ENCODE measurements around the gene RNF169. TPM values are rescaled to one million over a fixed set of nuclear protein-coding genes. Genes with fewer than 3 reads are reported as not detected.
"Not testable (repeated sequence)": the region's sequence is repeated elsewhere in the genome, so short reads cannot be mapped to it uniquely, and the experiment has no call there.

Gene RNF169
- total RNA-seq, 1 donor from 2014 or later = 28.7 TPM

DNA sequence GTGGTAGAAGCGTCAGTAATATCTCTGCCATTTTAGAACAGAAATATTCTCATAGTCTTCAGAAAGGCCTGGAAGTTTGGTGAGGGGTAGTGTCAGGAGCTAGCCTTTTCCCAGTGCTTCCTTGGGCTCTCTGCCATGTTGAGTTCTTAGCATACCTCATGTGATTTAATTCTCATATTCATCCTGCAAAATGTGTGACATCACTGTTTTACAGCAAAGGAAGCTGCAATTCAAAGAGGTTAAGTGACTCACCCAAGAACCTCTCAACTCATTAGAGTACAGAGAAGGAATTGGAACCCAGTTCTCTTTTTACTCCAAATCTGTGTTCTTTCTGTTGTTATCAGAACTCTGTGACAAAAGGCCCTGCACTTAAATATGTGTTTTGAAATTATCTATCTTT, 72.1 kb downstream of the RNF169 start:
- no peak for DNase-seq

DNA sequence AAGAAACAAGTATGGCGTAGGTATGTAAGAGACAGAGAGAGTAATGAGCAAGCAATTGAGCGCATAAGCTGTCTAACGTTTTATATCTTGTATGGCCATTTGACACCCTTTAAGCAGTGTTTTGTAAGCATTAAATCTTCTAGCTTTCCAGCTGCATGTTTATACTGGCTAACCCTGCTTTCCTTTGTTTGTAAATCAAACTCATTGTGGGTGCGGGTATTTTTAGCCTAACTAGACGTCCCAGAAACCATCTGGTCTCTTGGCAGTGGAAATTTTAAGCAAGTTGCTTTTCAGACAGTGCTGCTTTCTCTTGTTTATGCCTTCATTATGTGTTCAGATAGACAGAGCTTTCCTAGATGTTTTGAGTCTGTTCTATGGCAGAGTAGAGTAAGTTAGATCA, 73.5 kb downstream of the RNF169 start:
- peak; percentile 65 for DNase-seq

DNA sequence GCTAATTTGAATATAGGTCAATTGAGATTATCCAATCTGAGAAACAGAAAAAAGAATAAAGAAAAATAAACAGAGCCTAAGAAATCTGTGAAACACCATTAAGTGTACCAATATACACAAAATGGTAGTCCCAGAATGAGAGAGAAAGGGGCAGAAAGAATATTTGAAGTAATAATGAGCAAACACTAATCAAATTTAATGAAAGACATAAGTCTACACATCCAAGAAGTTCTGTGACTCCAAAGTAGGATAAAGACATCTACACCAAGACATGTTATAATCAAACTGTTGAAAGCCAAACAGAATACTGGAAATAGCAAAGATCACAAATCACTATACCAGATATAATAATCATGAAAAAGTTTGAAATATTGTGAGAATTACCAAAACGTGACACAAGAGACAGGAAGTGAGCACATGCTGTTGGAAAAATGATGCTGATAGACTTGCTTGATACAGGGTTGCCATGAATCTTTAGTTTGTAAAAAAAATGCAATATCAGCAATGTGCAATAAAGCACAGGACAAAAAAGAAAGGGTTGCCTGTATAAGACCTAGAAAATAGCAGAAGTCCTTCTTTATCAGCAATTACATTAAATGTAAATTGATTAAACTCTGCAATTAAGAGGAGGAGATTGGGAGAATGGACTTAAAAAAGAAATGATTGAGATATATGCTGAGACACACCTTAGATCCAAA, 75.8 kb downstream of the RNF169 start:
- DNase-seq = no peak

DNA sequence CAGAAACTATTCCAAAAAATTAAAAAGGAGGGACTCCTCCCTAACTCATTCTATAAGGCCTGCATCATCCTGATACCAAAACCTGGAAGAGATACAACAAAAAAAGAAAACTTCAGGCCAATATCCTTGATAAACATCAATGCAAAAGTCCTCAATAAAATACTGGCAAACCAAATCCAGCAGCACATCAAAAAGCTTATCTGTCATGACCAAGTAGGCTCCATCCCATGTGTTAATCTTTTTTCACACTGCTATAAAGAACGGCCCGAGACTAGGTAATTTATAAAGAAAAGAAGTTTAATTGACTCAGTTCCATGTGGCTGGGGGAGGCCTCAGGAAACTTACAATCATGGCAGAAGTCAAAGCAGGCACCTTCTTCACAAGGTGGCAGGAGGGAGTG, 76.9 kb downstream of the RNF169 start:
- DNase-seq = not testable (repeated sequence)

DNA sequence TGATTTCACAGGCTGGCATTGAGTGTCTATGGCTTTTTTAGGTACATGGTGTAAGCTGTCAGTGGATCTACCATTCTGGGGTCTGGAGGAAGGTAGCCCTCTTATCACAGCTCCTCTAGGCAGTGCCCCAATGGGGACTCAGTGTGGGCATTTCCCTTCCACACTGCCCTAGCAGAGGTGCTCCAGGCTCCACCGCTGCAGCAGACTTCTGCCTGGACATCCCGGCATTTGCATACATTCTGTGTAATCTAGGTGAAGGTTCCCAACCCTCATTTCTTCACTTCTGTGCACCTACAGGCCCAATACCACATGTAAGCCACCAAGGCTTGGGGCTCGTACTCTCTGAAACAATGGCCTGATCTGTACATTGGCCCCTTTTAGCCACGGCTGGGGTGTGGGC, 78.3 kb downstream of the RNF169 start:
- DNase-seq = no peak

- DNase-seq = no peak
These were observed 88.5 kb downstream of the RNF169 start for GRCh38 chr11:74837191-74837590.

DNA sequence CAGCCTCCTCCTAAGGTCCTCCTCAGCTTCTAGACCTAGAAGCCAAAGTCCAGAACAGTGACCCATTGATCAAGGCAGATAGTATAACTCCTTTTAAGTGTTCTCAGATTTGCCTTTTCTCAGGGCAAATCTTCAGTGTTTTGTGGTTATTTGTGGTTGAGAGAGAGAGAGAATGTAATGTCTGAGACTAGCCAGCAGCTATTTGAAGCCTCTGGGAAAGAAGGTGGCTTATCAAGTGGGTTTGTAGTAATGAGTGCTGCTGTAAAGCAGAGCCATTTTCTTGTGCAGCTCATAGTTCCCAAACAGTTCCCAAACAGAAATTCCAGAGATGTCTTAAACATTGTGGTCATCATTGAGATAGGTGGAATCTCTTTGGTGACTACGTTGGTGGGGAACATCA, 89.5 kb downstream of the RNF169 start:
- no peak for DNase-seq

GRCh38 chr11:74839446-74839845, 90.8 kb downstream of the RNF169 start:
- no peak for DNase-seq

DNA sequence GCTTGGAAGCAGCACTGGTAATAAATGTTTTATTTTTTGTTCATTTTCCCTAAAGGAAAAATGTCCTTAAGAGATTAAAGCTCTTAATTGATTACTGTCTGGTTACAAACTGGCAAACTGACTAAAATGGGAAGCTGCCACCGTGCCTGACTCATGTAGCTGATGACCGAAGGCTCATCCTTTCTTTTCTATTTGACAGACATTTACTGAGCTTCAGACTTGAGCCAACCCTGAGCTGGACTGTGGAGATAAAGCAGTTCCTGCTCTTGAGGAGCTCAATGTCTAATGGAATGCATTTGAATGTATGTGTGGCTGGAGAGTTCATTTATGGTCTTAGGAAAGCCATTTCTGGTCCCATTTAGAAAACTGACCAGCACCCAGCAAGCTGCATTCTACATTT, 91.3 kb downstream of the RNF169 start:
- DNase-seq = no peak

DNA sequence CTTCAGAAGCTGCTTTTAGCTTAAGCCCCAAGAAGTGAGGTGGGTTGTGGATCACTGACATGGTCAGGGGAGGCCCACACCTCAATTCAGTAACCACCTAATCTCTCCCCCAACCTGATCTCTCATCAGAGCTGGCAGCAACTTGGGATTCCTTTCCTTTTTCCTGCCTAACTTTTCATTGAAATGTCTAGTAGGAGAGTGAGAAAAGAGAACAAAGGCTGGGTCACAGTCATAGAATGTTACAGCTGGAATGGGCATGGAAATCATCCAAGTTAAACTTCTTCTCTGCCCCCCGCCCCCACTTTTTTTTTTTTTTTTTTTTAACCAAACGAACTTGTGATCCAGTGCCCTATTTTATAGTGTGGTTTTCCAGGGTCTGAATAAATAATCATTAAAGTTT, 91.8 kb downstream of the RNF169 start:
- DNase-seq = no peak

- DNase-seq = no peak
These were observed 94.3 kb downstream of the RNF169 start for GRCh38 chr11:74842967-74843366.

DNA sequence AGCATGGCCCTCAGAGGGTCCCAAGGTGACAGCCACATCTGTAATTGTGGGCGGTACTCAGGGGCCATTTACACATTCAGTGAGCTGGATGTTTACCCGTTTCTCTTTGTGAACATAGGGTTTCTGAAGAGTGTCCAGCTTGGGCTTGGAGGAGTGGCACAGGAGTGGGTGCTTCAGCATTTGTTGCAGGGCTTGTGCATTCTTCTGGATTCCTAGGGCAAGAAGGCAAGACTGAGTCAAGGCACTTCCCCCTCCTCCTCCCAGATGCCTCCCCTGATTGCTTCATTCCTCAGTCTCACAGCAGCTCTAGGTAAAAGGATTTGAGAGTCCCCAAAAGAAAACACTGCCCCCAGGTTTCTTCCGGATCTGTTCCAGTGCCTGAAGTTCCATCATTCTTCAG, 95.4 kb downstream of the RNF169 start:
- no peak for DNase-seq

- DNase-seq = no peak
These were observed 96.2 kb downstream of the RNF169 start for GRCh38 chr11:74844865-74845264.

DNA sequence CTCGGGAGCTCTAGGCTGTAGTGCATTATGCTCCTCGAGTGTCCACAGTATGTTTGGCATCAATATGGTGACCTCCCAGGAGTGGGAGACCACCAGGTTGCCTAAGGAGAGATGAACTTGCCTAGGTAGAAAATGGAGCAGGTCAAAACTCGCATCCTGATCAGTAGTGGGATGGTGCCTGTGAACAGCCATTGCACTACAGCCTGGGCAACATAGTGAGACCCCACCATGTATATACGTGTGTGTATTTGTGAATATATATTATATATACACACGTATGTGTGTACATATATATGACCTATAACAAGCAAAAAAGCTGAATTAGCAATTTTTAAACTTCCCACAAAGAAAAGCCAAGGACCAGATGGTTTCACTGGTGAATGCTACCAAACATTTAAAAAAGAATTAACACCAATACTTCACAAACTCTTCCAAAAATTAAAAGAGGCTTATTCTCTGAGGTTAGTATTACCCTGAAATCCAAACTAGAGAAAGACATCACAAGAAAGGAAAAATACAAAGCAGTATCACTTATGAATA, 97.4 kb downstream of the RNF169 start:
- no peak for DNase-seq

GRCh38 chr11:74846770-74847169, 98.1 kb downstream of the RNF169 start:
- no peak for DNase-seq

- DNase-seq = no peak
These were observed 98.7 kb downstream of the RNF169 start for GRCh38 chr11:74847395-74847794.

DNA sequence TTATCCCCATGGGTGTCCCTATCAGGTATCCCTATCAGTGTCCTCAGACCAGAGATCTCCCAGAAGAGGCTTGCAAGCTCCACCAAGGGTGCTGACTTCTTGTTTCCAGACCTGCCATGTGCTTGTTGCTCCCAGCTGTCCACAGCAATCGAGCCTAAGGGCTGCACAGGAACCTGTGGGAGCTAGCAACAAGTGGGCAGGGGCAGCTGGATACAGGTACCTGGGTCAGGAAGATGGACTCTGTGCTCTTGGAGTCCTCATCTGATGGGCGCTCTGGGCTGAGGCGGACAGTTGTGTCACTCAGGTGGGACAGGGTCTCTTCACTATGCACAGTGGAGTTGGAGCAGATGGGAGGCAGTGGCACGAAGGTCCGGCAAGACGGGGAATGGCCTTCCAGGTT, 99.2 kb downstream of the RNF169 start:
- no peak for DNase-seq

DNA sequence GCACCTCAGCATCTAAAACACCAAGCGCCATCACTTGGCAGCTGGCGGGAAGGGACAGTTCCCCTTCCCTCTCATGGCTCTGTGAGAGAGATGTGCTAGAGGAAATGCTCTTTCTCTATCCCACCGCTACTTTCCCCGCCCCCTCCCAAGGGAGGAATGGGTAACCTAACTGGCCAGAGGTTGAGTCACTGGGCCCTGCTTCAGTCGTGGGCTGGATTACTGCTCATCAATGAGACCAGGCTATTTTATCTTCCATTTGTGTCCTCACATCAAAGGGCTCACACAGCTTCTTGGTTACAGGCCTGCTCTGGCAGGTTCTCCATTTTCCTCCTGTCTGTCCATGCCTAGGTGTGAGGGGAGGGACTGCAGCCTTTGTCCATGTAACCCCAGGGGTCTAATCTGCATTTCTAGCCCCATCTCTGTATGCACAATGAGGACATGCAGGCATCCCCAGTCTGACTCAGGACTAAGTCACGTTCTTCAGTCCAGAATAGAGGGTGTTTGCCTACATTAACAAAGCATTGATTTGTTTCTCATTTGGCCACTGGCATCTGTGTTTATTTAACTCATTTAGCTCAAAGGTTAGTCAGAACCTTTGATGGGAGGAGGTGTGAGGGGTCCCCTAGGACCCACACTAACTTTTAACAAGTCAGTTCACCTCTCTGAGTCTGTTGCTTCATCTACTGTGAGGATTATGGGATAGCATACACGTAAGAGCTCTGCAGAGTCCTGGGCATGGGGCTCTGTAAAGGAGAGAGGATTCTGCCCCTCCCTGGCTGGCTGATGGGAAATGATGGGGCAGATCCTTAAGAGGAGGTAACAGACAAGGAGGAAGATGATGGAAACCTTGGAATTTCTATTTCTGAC, 101.1 kb downstream of the RNF169 start:
- DNase-seq = no peak

DNA sequence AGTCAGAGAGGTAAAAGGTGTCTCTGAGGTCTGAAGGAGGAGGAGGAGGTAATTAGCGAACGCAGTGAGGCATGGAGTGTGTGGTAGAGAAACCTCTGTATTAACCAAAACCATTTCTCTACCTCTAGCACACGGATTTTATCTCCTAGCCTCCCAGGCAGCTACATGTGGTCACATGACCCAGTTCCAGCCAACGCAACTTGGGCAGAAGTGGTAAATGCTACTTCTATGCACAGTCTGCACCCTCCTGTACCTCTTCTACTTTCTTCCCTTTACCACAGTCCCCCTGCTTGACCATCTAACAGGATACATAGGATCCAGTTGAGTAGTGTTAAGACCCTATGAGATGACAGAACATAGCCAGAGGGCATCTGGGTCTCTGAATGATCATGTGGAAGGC, 104.6 kb downstream of the RNF169 start:
- no peak for DNase-seq

DNA sequence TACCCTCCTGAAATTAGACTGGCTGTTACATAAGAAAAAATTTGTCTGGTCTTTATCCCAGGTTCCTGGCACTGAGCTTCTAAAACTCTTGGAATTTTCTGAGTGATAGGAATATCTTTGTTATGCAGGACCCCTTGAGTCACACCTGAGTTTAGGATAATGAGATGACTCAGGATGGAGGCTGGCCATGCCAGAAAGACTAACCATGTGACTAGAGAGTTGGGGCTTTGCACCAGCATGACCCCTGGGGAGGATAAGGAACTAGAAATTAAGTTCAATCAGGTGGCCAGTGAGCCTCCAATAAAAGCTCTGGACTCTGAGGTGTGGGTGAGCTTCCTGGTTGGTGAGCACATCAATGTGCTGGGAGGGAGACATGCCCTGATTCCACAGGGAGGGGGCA, 112.1 kb downstream of the RNF169 start:
- DNase-seq = no peak

GRCh38 chr11:74863410-74863809, 114.8 kb downstream of the RNF169 start:
- no peak for DNase-seq

GRCh38 chr11:74866557-74866956, 117.9 kb downstream of the RNF169 start:
- no peak for DNase-seq

DNA sequence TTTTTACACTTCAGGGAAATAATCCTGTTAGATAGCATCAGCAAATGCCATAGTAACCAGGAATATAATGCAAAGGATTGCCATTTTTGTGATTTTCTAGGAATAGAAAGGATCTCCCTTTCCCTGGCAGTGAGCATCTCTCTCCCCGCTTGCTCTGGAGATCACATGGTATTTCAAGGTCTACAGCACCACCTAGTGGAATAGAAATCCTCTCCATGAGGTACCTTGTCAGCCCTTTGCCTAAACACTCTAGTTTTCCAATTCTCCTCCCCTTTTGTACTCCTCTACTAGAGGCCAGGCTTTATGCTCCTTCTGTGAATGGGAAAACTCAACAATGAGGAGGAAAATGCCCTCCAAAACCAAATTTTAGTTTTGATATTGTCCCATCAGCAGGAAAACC, 121.8 kb downstream of the RNF169 start:
- DNase-seq = no peak

DNA sequence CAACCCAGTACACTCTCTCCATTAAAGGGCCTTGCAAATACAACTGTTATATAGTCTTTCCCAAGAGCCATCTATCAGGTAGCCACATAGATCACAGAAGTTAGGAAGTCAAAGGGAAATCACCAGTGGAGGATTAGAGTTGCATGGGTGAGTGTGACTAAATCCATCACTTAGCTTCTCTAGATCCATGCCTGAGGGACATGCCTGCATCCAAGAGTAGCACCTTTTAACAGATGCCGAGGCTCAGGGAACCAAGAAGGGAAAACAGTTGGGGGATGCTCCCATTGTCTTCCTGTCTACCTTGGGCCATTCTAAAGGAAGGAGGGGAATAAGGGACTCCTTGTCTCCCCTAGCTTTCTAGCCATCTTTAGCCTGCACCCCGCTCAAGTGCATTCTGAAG, 122.4 kb downstream of the RNF169 start:
- DNase-seq = no peak

Data from tongue (tissue), 2 donors.